Central memory CD4-positive, alpha-beta T cell (primary cell): Measurements from ENCODE around the gene ERO1B.
"Not testable (repeated sequence)": the region's sequence is repeated elsewhere in the genome, so short reads cannot be mapped to it uniquely, and the experiment has no call there.

Experiments
- DNase-seq: peaks from one replicate; pipeline ENCODE4 v3.0.0; 2022

ERO1B gene

DNA sequence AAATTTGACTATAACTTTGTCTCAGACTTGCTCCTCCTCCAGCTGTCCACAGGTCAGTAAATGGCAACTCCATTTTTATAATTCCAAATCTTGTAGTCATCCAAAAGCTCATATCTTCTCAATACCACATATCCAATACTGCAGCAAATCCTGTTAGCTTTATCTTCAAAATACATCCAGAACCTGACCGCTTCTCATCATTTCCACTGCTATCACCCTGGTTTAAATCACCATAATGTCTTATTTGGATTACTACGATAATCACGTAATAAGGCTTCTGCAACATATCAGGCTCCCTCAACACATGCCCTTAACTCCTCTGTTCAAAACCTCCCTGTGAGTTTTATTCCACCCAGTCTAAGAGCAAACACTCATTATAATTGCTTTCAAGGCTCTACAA lies 34.5 kb downstream of the ERO1B start:
- no peak for DNase-seq

DNA sequence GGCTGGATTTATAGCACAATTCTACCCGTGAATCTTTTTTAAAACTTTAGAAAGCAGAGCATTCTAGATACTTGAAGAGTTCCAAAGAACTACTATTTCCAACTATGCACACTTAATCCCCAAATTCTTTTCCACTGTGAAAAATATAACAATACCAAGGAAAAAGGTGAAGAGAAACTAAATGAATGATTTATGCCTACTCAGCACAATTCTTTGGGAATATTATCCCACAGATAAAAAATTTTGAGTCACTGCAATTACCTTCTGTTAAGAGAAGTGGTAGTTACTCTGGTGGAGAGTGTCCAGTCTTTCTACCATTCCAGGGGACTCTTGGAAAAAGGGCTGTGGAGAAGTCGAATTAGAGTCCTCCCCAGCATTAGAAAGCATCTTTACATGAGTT lies 39.2 kb downstream of the ERO1B start:
- DNase-seq = no peak

DNA sequence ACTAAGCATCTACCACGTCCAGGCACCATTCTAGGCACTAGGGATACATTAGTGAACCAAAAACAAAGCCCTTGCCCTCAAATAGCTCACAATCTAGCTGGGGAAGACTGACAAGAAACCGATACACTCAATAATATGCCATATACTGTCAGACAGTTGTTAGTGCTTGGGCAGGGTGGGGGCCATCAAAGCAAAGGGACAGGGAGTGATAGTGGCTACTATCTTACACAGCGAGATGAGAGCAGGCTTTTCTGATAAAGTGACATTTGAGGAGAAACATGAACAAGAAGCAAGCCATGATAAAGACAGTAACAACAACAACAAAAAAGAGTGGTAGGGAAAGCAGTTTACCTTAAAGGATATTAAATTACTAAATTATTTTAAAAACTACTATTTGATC lies 41.1 kb downstream of the ERO1B start:
- DNase-seq = no peak

- no peak for DNase-seq
Observed at GRCh38 chr1:236239092-236239585, 42.6 kb downstream of the ERO1B start.

DNA sequence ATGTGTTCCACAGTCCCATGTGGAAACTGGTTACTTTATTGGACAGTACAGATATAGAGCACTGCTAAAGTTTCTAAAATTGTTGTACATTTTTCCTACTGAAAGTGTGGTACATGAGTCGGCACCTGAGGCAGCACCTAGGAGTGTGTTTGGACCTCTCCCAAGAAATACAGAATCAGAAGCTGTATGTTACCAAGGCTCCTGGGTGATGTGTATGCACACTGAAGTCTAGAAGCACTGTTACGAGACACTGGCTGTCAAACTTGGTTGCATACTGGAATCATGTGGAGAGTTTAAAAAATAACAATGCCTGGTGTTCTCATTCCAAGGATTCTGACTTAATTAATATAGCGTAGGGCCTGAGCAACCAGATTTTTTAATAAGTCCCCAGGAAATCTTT lies 46.6 kb downstream of the ERO1B start:
- no peak for DNase-seq

- no peak for DNase-seq
Observed at GRCh38 chr1:236228411-236228810, 53.3 kb downstream of the ERO1B start.

- no peak for DNase-seq
Observed at GRCh38 chr1:236222632-236223031, 59.1 kb downstream of the ERO1B start.

GRCh38 chr1:236220473-236220872 lies 61.3 kb downstream of the ERO1B start:
- DNase-seq = no peak

- DNase-seq = no peak
Observed at GRCh38 chr1:236214761-236215160, 67.0 kb downstream of the ERO1B start.

DNA sequence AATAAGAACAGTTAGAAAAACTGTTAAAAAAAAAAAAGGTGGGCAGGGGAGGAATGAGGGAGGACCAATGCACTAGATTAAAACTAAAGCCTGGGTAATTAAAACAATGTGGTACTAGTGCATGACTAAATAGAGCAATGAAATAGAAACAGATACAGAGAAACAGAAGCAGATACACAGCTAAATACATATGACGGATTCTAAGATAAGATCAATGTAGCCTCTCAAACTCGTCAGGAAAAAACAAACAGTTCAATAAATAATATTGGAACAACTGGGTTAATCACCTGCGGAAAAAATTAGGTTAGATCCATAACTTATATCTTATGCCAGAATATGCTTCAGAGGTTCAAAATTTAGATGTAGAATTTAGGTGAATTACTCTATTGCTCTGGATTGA lies 68.2 kb downstream of the ERO1B start:
- no peak for DNase-seq

DNA sequence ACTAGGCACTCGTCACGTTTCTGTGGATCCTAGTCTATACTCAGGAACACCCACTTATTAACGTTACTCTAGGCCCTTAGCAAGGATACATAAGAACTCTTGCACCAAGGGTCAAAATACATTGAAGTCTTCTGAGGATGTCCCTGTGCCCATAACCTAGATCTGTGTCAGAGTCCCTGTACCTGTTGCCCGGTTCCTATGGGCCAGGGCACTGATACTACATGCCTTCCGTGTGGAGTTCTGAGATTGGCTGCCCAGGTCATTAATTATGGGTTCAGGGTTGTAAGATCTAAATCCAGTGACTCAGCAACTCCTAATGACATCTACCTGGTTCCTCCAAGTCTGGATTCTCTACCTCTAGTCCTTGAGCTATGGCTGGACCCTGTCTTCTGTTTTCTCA lies 69.9 kb downstream of the ERO1B start:
- DNase-seq = no peak

GRCh38 chr1:236209713-236210112 lies 72.0 kb downstream of the ERO1B start:
- no peak for DNase-seq

GRCh38 chr1:236209185-236209584 lies 72.6 kb downstream of the ERO1B start:
- no peak for DNase-seq

- DNase-seq = no peak
Observed at GRCh38 chr1:236207569-236207968, 74.2 kb downstream of the ERO1B start.

- no peak for DNase-seq
Observed at GRCh38 chr1:236207121-236207520, 74.6 kb downstream of the ERO1B start.

GRCh38 chr1:236206548-236206947 lies 75.2 kb downstream of the ERO1B start:
- DNase-seq = no peak

DNA sequence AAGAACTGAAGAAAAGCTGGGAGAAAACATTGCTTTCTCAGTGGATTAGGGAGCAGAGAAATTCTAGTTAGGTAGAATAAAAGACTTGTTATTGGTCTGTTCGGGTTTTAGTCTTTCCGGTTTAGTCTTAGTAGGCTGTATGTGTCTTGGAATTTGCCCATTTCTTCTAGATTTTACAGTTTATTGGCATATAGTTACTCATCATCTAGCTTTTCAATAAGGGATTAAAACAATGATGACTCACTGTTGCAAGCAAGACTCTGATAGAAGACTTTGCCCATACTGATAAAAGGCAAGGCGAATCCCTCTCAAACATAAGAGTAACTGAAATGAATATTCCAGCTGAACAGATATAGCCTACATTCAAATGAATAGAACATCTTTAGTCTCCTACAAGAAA lies 77.1 kb downstream of the ERO1B start:
- DNase-seq = no peak

- no peak for DNase-seq
Observed at GRCh38 chr1:236204039-236204438, 77.7 kb downstream of the ERO1B start.

GRCh38 chr1:236201786-236202185 lies 80.0 kb downstream of the ERO1B start:
- DNase-seq = no peak

DNA sequence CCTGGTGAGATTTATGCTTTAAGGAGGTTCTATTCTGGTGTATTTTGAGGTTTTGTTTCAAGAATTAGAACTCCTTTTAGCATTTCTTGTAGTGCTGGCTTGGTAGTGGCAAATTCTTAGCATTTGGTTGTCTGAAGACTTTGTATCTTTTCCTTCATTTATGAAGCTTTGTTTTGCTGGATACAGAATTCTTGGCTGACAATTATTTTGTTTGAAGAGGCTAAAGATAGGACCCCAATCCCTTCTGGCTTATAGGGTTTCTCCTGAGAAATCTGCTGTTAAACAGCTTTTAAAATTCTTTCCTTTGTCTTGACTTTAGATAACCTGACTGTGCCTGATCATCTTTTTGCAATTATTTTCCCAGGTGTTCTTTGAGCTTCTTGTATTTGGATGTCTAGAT lies 80.8 kb downstream of the ERO1B start:
- DNase-seq = no peak

- DNase-seq = no peak
Observed at GRCh38 chr1:236193184-236193583, 88.6 kb downstream of the ERO1B start.

DNA sequence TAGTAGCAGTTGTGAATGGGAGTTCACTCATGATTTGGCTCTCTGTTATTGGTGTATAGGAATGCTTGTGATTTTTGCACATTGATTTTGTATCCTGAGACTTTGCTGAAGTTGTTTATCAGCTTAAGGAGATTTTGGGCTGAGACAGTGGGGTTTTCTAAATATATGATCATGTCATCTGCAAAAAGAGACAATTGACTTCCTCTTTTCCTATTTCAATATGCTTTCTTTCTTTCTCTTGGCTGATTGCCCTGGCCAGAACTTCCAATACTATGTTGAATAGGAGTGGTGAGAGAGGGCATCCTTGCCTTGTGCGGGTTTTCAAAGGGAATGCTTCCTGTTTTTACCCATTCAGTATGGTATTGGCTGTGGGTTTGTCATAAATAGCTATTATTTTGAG lies 93.7 kb downstream of the ERO1B start:
- not testable (repeated sequence) for DNase-seq

GRCh38 chr1:236186471-236186870 lies 95.3 kb downstream of the ERO1B start:
- not testable (repeated sequence) for DNase-seq

GRCh38 chr1:236185687-236186086 lies 96.1 kb downstream of the ERO1B start:
- no peak for DNase-seq

GRCh38 chr1:236181059-236181458 lies 100.7 kb downstream of the ERO1B start:
- no peak for DNase-seq

- no peak for DNase-seq
Observed at GRCh38 chr1:236179634-236180033, 102.1 kb downstream of the ERO1B start.
